ENCODE results near the gene VIT. TPM values are rescaled to one million over a fixed set of nuclear protein-coding genes. Genes with fewer than 3 reads are reported as not detected.

VIT gene
- total RNA-seq, result not detected in 2 replicates

GRCh38 chr2:36696533-36696932 is at the start of gene VIT:
Gene VIT (plus strand): TSS chr2:36696707. CDS start chr2:36716371, 19,664 bp downstream.
- DNase-seq (ENCODE audit: extremely low read depth, low read depth, low spot score), result no peak

- DNase-seq (ENCODE audit: extremely low read depth, low read depth, low spot score), result no peak
These were observed 46.3 kb upstream of the VIT start for GRCh38 chr2:36650031-36650829.

GRCh38 chr2:36653155-36653554 is 43.4 kb upstream of the VIT start:
- DNase-seq (ENCODE audit: extremely low read depth, low read depth, low spot score), result no peak

GRCh38 chr2:36653967-36654694 is 42.4 kb upstream of the VIT start:
- no peak for DNase-seq (ENCODE audit: extremely low read depth, low read depth, low spot score)

- peak; percentile 97 for DNase-seq (ENCODE audit: extremely low read depth, low read depth, low spot score)
These were observed 41.1 kb upstream of the VIT start for GRCh38 chr2:36655453-36655852.

- no peak for DNase-seq (ENCODE audit: extremely low read depth, low read depth, low spot score)
These were observed 38.8 kb upstream of the VIT start for GRCh38 chr2:36657703-36658102.

- no peak for DNase-seq (ENCODE audit: extremely low read depth, low read depth, low spot score)
These were observed 38.2 kb upstream of the VIT start for GRCh38 chr2:36658277-36658748.

- DNase-seq (ENCODE audit: extremely low read depth, low read depth, low spot score), result no peak
These were observed 37.3 kb upstream of the VIT start for GRCh38 chr2:36659218-36659617.

GRCh38 chr2:36659872-36660312 is 36.6 kb upstream of the VIT start:
- DNase-seq (ENCODE audit: extremely low read depth, low read depth, low spot score), result no peak

GRCh38 chr2:36662638-36663037 is 33.9 kb upstream of the VIT start:
- DNase-seq (ENCODE audit: extremely low read depth, low read depth, low spot score), result no peak

- no peak for DNase-seq (ENCODE audit: extremely low read depth, low read depth, low spot score)
These were observed 33.2 kb upstream of the VIT start for GRCh38 chr2:36663295-36663694.

GRCh38 chr2:36663851-36664695 is 32.4 kb upstream of the VIT start:
- DNase-seq (ENCODE audit: extremely low read depth, low read depth, low spot score), result peak; percentile 80

GRCh38 chr2:36664696-36665076 is 31.8 kb upstream of the VIT start:
- DNase-seq (ENCODE audit: extremely low read depth, low read depth, low spot score), result no peak

GRCh38 chr2:36667931-36668330 is 28.6 kb upstream of the VIT start:
- no peak for DNase-seq (ENCODE audit: extremely low read depth, low read depth, low spot score)

GRCh38 chr2:36670881-36671595 is 25.5 kb upstream of the VIT start:
- DNase-seq (ENCODE audit: extremely low read depth, low read depth, low spot score), result no peak

- no peak for DNase-seq (ENCODE audit: extremely low read depth, low read depth, low spot score)
These were observed 24.8 kb upstream of the VIT start for GRCh38 chr2:36671731-36672130.

GRCh38 chr2:36672199-36672598 is 24.3 kb upstream of the VIT start:
- no peak for DNase-seq (ENCODE audit: extremely low read depth, low read depth, low spot score)

GRCh38 chr2:36675579-36676282 is 20.8 kb upstream of the VIT start:
- no peak for DNase-seq (ENCODE audit: extremely low read depth, low read depth, low spot score)

- DNase-seq (ENCODE audit: extremely low read depth, low read depth, low spot score), result no peak
These were observed 20.1 kb upstream of the VIT start for GRCh38 chr2:36676364-36676763.

- no peak for DNase-seq (ENCODE audit: extremely low read depth, low read depth, low spot score)
These were observed 19.1 kb upstream of the VIT start for GRCh38 chr2:36677386-36677785.
